ENCODE results near the gene CPLX4. TPM values are rescaled to one million over a fixed set of nuclear protein-coding genes. Genes with fewer than 3 reads are reported as not detected.

The CPLX4 gene
- total RNA-seq = not detected

DNA sequence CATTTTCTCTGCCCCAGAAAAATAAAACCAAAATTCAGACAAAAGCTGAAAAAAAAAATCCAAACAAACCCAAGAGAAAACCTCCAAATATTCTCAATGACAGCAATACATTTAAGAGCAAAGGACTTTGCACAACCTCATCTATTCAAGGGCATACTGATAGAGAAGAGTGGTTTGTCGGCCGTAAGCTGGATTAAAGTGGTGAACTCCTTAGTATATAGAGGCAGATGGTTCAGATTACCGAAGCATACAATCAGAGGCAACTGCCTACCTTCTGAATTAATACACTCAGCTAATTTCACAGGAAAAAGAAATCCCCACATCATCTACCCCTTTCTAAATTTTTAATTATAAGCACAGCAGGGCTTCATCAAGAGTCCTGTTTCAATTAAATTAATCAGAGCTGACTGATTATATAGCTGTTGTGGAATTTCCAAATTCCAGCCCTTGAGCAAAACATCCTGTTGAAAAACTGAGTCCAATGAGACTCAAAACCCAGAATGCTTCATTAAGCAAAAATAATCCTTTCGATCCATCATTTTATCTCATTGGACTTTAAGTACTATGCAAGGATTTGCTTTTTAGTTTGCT is at the start of gene CPLX4:
CPLX4 (minus strand) TSS at position 190 of the 591 bp plus-strand sequence; CDS start at position 3, 187 bp downstream.
- DNase-seq = no peak

DNA sequence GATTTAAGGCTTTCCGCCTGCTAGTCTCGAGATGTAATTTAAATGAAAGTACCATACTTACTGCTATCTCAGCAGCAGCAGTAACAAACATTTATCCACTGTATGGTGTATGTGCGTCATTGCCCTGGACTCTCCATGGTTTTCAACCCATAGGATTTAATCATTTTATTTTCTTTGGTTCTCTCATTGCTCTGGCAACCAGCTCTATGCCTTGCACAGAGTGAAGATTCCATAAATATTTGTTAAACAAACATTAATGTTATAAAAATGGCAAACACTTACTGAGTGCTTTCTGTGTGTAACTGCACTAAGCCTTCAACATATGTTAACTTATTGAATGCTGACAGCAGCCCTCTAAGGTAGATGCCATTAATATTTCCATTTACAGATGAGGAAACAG is 41.9 kb upstream of the CPLX4 start:
- DNase-seq = no peak

GRCh38 chr18:59359576-59359952 is 41.1 kb upstream of the CPLX4 start:
- DNase-seq = no peak

DNA sequence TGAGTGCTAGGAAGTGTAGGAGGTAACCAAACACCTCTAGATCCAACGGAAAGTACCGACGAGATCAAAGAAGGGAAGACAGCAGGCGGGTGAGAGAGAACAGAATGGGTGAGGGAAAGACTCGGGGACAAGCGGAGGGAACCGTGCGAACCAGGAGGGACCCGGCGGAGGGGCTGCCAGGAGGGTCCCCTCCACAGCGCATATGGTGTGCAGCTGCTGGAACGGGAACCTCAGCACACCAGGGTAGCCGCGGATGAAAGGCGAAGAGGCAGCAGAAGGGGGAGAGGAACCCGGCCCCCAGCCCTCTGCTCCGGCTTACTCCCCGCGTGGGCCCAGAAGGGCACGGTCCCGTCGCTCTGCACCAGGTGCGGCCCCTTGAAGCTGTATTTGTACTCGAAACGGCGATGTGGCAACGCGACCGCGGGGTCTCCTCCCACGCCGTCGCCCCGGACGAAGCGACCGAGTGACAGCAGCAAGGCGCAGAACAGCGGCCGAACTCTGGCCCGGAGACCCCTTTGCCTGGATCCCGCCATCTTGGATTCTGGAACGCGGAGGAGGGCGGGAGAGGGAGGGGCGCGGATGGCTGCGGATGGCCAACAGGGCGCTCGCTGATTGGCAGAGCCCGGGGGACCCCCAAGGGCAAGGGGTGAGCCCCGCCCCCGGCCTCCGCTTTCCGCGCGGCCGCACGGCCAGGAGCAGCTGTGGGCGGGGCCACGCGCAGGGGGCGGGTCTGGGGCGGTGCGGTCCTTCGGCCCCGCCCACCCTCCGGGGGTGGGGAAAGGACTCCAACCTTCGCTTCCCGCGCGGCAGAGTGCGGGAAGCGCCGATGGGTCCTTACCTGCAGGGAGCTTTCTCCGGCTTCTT is 40.5 kb upstream of the CPLX4 start, which contains the start of gene LMAN1:
LMAN1 (minus strand) TSS at position 554 of the 864 bp plus-strand sequence; CDS start at position 533, 21 bp downstream.
- peak; percentile 92 for DNase-seq

- peak; percentile 46 for DNase-seq
Measured at GRCh38 chr18:59358414-59358711, 39.9 kb upstream of the CPLX4 start.

GRCh38 chr18:59357928-59358327 is 39.5 kb upstream of the CPLX4 start:
- peak; percentile 26 for DNase-seq

- DNase-seq = no peak
Measured at GRCh38 chr18:59354731-59355130, 36.3 kb upstream of the CPLX4 start.

DNA sequence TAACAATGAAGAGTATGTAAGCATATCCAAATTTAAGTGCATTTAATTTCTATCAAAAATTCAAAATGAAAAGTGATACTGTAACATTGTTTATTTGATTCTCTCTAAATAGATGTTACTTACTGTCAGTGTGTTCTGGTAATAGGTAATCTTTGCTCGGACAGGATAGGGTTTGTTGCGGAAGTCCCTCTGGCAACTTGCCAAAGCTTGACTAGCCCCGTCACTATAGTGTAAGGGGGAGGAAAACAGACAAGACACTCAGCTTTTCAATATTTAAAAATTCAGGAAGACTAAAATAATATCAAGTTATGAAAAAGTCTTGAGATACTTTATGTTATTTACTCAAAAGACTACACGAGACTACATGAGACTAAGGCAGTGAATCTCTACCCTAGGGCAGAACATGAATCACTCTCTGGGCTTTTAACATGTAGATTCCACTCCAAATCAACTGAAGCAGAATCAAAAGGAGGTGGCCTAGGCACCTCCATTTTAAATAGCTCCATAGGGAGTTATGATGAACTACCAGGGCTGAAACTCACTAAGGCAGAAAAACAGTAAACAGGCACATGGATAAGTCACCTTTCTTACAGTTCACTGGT is 34.7 kb upstream of the CPLX4 start:
- no peak for DNase-seq

- no peak for DNase-seq
Measured at GRCh38 chr18:59352250-59352855, 33.9 kb upstream of the CPLX4 start.

GRCh38 chr18:59345556-59345955 is 27.1 kb upstream of the CPLX4 start:
- no peak for DNase-seq

- no peak for DNase-seq
Measured at GRCh38 chr18:59344996-59345395, 26.5 kb upstream of the CPLX4 start.

- no peak for DNase-seq
Measured at GRCh38 chr18:59343926-59344325, 25.5 kb upstream of the CPLX4 start.

- DNase-seq = no peak
Measured at GRCh38 chr18:59340817-59341216, 22.4 kb upstream of the CPLX4 start.

GRCh38 chr18:59340312-59340711 is 21.9 kb upstream of the CPLX4 start:
- DNase-seq = no peak

GRCh38 chr18:59332986-59333385 is 14.5 kb upstream of the CPLX4 start:
- no peak for DNase-seq

- no peak for DNase-seq
Measured at GRCh38 chr18:59328683-59329082, 10.2 kb upstream of the CPLX4 start.

DNA sequence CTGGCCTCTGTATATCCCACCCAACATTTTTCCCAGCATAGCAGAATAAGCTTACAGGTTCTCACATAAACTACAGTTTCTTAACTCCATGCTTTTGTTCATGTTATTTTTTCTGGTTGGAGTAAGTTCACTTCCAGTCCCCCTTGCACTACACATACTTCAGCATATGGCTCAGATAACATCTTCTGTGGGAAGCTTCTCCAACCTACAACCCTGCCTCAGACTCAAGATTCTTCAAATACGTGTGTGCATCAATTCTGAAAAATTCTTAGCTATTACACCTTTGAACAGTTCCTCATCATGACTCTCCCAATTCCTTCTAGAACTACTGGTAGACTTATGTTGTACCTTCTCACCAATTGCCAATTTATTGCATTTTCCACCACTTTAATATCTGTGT is 7.5 kb upstream of the CPLX4 start:
- DNase-seq = no peak

GRCh38 chr18:59324623-59324971 is 6.1 kb upstream of the CPLX4 start:
- DNase-seq = no peak

GRCh38 chr18:59323931-59324622 is 5.6 kb upstream of the CPLX4 start:
- DNase-seq = no peak

DNA sequence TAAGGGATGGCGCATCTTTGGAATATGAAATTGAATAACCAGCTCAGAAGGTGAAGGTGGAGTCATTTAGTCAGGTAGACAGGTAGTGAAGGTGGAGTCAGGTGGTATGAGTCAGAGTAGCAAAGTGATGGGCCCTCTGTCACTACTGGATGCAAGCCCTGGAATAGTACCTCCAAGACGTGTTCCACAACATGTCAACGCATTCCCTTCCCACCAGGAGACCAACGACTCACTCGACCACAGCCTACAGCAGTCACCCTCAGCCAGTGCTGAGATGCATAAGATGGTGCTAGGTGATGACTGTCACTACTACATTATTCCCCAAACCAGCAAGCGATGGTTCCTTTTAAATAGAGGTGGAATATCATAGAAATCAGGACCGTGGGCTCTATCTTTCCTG is 6.8 kb downstream of the CPLX4 start:
- DNase-seq = no peak

GRCh38 chr18:59308938-59309260 is 9.6 kb downstream of the CPLX4 start:
- DNase-seq = no peak

- peak; percentile 41 for DNase-seq
Measured at GRCh38 chr18:59308248-59308937, 10.1 kb downstream of the CPLX4 start.

Data from skin of body (tissue), 2 donors.